Fibroblast of lung (primary cell): ENCODE results near the gene TDRD9. TPM values are rescaled to one million over a fixed set of nuclear protein-coding genes. Genes with fewer than 3 reads are reported as not detected.

Source experiments
- DNase-seq, 2 donors: peaks; one replicate each; pipeline versions ENCODE4 v3.0.0 to v3.0.0-alpha.2; 2010; ENCODE audit warnings: low read depth in 2 of 2
- H2AFZ ChIP-seq: 2 replicates; pipeline ENCODE4 v1.5.1; 2012; ENCODE audit warnings: low read length, control low read depth, inconsistent platforms
- H3K27ac ChIP-seq: 2 replicates; pipeline ENCODE4 v1.5.1; 2011; ENCODE audit warnings: low read length, control low read depth; ENCODE audit not compliant: insufficient read depth
- H3K27me3 ChIP-seq: 2 replicates; pipeline ENCODE4 v1.5.1; 2011; ENCODE audit warnings: mild to moderate bottlenecking, low read length; ENCODE audit not compliant: control insufficient read depth, insufficient read depth
- H3K36me3 ChIP-seq: 2 replicates; pipeline ENCODE4 v1.5.1; 2011; ENCODE audit warnings: low read length; ENCODE audit not compliant: control insufficient read depth, insufficient read depth
- H3K4me1 ChIP-seq: 2 replicates; pipeline ENCODE4 v1.5.1; 2011; ENCODE audit warnings: low read length; ENCODE audit not compliant: control insufficient read depth, insufficient read depth; ENCODE audit errors: extremely low read depth
- H3K4me2 ChIP-seq: 2 replicates; pipeline ENCODE4 v1.5.1; 2011; ENCODE audit warnings: low read length, control low read depth; ENCODE audit not compliant: insufficient read depth; ENCODE audit errors: extremely low read depth
- H3K4me3 ChIP-seq, 4 experiments: fragments of 200-600 bp in 1 of 4; sonication (generic) in 1 of 4; replicated peaks in 1 of 4; 2 replicates each; pipeline ENCODE4 v1.5.1; 2011 to 2016; ENCODE audit warnings: low read length in 4 of 4, low read depth in 3 of 4, mild to moderate bottlenecking in 3 of 4, control low read depth in 2 of 4, inconsistent platforms in 1 of 4, mixed read lengths in 1 of 4; ENCODE audit not compliant: insufficient read depth in 1 of 4; ENCODE audit errors: control extremely low read depth in 1 of 4
- H3K79me2 ChIP-seq: 2 replicates; pipeline ENCODE4 v1.5.1; 2012; ENCODE audit warnings: mild to moderate bottlenecking, low read length, inconsistent platforms; ENCODE audit not compliant: control insufficient read depth, insufficient read depth
- H3K9ac ChIP-seq: 2 replicates; pipeline ENCODE4 v1.5.1; 2011; ENCODE audit warnings: mild to moderate bottlenecking, low read length, control low read depth; ENCODE audit not compliant: insufficient read depth
- H3K9me3 ChIP-seq: 2 replicates; pipeline ENCODE4 v1.5.1; 2012; ENCODE audit warnings: low read depth, low read length; ENCODE audit not compliant: control insufficient read depth, insufficient read depth
- H4K20me1 ChIP-seq: 2 replicates; pipeline ENCODE4 v1.5.1; 2011; ENCODE audit warnings: low read length; ENCODE audit not compliant: control insufficient read depth, insufficient read depth; ENCODE audit errors: extremely low read depth
- CTCF ChIP-seq, 2 donors: IDR thresholded peaks in 1 of 2; conservative IDR thresholded peaks in 1 of 2; 1 replicate in 1 of 2; 2 replicates in 1 of 2; pipeline ENCODE4 v1.5.1; 2011 to 2012; ENCODE audit warnings: low read length in 2 of 2, control low read depth in 1 of 2, inconsistent platforms in 1 of 2, low read depth in 1 of 2, mild to moderate bottlenecking in 1 of 2
- EZH2 ChIP-seq: IDR thresholded peaks from 2 replicates; pipeline ENCODE4 v1.5.1; 2012; ENCODE audit warnings: low read length, control low read depth, mild to moderate bottlenecking; ENCODE audit errors: missing control alignments
- polyA plus RNA-seq, 2 donors: library from polyadenylated mRNA; depleted of rRNA in 1 of 2; stranded (reverse) in 1 of 2; unstranded in 1 of 2; fragments of >200 nt; gene quantifications; 2 replicates each; pipeline ENCODE4 v1.2.1, GENCODE V29; 2011 to 2012; ENCODE audit warnings: missing spikeins in 1 of 2
- total RNA-seq: library from RNA; depleted of rRNA; stranded (reverse); fragments of >200 nt; gene quantifications from 2 replicates; pipeline ENCODE4 v1.2.1, GENCODE V29; 2014

Gene TDRD9
- total and polyA plus RNA-seq, 2 donors (not counting 1 experiment from before 2014, with no cell fraction given): 0.28 to 0.50 TPM

GRCh38 chr14:104092931-104093365 is 164.7 kb downstream of the TDRD9 start:
- no peaks in the 10 kb centered on the region for H3K79me2 ChIP-seq
- H3K4me3 ChIP-seq: no peak overlapping the region
- no peaks in the 10 kb centered on the region for H3K36me3 ChIP-seq
- H3K4me2 ChIP-seq: no peak overlapping the region
- DNase-seq: no peak
- H3K9ac ChIP-seq: no peak overlapping the region
- H3K27me3 ChIP-seq: no peaks in the 10 kb centered on the region
- H3K4me1 ChIP-seq: no peaks in the 10 kb centered on the region
- no peaks in the 10 kb centered on the region for H4K20me1 ChIP-seq
- no peak overlapping the region for H3K27ac ChIP-seq
- H3K9me3 ChIP-seq: no peaks in the 10 kb centered on the region
- TF ChIP-seq EZH2 (no peak), CTCF (conservative IDR thresholded peaks at IDR 0.05 in 1 of 2, IDR thresholded peaks at IDR 0.05 in 1 of 2; ENCODE audit: low read depth in 1 of 2, low read length in 2 of 2) (no peak)
- H2AFZ ChIP-seq: no peak overlapping the region

- Histone ChIP-seq H3K9me3 (no peaks in the 10 kb centered on the region), H3K4me3 (no peak overlapping the region), H3K4me2 (no peak overlapping the region), H3K79me2 (no peaks in the 10 kb centered on the region), H3K27me3 (no peaks in the 10 kb centered on the region), H2AFZ (no peak overlapping the region), H3K36me3 (no peaks in the 10 kb centered on the region), H3K4me1 (no peaks in the 10 kb centered on the region), H3K27ac (no peak overlapping the region), H3K9ac (no peak overlapping the region), H4K20me1 (no peaks in the 10 kb centered on the region)
- no peak for DNase-seq
- TF ChIP-seq CTCF (conservative IDR thresholded peaks at IDR 0.05 in 1 of 2, IDR thresholded peaks at IDR 0.05 in 1 of 2; ENCODE audit: low read depth in 1 of 2, low read length in 2 of 2) (no peak), EZH2 (no peak)
These were observed 165.3 kb downstream of the TDRD9 start for GRCh38 chr14:104093366-104094055.

GRCh38 chr14:104094056-104094708 is 165.9 kb downstream of the TDRD9 start:
- Histone ChIP-seq H3K27me3 (no peaks in the 10 kb centered on the region), H3K9me3 (no peaks in the 10 kb centered on the region), H3K4me2 (no peak overlapping the region), H3K4me1 (no peaks in the 10 kb centered on the region), H4K20me1 (no peaks in the 10 kb centered on the region), H3K79me2 (no peaks in the 10 kb centered on the region), H3K4me3 (no peak overlapping the region), H3K27ac (no peak overlapping the region), H2AFZ (no peak overlapping the region), H3K9ac (no peak overlapping the region), H3K36me3 (no peaks in the 10 kb centered on the region)
- no peak for DNase-seq
- TF ChIP-seq CTCF (conservative IDR thresholded peaks at IDR 0.05 in 1 of 2, IDR thresholded peaks at IDR 0.05 in 1 of 2; ENCODE audit: low read depth in 1 of 2, low read length in 2 of 2) (no peak), EZH2 (no peak)
